Retinal pigment epithelial cell (primary cell): ENCODE measurements around the gene TLX1.

Experiments
- DNase-seq: peaks from one replicate; pipeline ENCODE4 v3.0.0-alpha.2; 2010; ENCODE audit warnings: low read depth
- H3K4me3 ChIP-seq: 2 replicates; pipeline ENCODE4 v1.5.1; 2011; ENCODE audit warnings: mild to moderate bottlenecking, low read length, control low read depth, moderate library complexity
- TF ChIP-seq, protein P1 (sequence below): conservative IDR thresholded peaks from 2 replicates; pipeline ENCODE4 v1.5.1; 2011; ENCODE audit warnings: low read depth, low read length, control low read depth, inconsistent platforms

The TLX1 gene

DNA sequence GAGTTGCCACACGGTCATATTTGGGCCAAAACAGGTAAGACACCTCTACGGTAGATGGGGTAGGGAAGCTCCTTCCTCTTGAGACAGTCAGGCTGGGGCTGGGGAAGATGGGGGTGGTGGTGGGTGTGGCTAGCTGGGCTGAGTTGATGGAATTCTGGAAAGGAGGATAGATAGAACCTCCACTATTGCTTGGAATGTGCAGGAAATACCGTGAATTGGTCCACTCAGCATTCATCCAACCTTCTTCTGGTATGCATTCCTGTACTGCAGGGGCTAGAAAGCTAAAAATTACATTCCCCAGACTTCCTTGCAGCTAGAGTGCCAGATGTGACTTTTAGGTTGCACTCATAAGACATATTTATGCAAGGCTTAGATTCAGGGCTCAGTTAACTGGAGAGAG lies 24.8 kb downstream of the TLX1 start:
- H3K4me3 ChIP-seq: no peak overlapping the region
- TF ChIP-seq, protein P1, sequence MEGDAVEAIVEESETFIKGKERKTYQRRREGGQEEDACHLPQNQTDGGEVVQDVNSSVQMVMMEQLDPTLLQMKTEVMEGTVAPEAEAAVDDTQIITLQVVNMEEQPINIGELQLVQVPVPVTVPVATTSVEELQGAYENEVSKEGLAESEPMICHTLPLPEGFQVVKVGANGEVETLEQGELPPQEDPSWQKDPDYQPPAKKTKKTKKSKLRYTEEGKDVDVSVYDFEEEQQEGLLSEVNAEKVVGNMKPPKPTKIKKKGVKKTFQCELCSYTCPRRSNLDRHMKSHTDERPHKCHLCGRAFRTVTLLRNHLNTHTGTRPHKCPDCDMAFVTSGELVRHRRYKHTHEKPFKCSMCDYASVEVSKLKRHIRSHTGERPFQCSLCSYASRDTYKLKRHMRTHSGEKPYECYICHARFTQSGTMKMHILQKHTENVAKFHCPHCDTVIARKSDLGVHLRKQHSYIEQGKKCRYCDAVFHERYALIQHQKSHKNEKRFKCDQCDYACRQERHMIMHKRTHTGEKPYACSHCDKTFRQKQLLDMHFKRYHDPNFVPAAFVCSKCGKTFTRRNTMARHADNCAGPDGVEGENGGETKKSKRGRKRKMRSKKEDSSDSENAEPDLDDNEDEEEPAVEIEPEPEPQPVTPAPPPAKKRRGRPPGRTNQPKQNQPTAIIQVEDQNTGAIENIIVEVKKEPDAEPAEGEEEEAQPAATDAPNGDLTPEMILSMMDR: no peak
- no peak for DNase-seq

DNA sequence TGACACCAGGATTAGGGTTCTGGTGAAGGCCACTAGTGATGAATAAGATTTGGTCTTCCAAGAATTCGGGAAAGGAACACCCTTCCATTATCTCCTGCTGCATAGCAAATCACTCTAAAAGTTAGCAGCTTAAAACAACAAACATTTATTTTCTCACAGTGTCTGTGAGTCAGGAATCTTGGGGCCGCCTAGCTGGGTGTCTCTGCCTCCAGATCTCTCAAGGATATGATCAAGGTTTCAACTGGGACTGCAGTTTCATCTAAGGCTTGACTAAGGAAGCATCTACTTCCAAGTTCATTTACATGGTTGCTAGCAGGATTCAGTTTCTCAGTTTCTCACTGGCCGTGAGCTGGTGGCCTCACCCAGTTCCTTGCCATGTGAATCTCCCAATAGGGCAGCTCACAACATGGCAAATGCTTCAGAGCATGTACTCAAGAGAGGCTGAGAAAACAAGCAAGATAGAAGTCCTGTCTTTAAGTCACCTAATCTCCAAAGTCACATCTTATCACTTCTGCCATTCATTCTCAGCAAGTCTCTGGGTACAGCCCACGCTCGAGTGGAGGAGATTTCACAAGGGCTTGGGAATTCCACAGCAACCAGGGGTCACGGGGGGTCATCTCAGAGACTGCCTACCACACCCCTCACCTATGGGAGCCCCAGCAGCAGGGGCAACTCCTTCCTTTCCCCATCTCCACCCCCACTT lies 26.8 kb downstream of the TLX1 start:
- TF ChIP-seq, protein P1: no peak
- no peak for DNase-seq
- H3K4me3 ChIP-seq: no peak overlapping the region

DNA sequence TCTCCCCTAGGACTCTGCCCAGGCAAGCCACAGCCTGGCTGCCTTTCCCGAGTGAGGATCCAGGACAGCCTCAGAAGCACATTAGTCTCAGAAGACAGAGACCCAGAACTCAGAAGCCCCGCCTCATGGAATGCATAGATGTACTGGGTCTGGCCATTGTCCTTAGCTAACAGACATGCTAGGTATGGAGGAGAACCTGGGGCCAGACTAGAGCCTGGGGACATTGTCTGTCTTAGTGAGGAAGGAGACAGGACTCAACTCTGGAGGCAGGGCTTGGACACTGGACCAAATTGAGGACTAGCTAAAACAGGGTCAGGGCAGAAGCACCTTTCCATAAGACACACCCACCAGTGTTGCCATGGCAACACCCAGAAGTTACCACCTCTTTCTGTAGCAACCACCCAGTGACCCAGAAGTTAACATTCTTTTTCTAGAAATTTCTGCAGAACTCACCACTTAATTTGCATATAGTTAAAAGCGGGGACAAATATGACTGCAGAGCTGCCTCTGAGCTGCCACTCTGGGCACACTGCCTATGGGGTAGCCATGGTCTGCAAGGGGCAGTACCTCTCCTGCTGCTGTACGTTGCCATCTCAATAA lies 27.5 kb downstream of the TLX1 start:
- DNase-seq: no peak
- TF ChIP-seq, protein P1: no peak
- no peak overlapping the region for H3K4me3 ChIP-seq

DNA sequence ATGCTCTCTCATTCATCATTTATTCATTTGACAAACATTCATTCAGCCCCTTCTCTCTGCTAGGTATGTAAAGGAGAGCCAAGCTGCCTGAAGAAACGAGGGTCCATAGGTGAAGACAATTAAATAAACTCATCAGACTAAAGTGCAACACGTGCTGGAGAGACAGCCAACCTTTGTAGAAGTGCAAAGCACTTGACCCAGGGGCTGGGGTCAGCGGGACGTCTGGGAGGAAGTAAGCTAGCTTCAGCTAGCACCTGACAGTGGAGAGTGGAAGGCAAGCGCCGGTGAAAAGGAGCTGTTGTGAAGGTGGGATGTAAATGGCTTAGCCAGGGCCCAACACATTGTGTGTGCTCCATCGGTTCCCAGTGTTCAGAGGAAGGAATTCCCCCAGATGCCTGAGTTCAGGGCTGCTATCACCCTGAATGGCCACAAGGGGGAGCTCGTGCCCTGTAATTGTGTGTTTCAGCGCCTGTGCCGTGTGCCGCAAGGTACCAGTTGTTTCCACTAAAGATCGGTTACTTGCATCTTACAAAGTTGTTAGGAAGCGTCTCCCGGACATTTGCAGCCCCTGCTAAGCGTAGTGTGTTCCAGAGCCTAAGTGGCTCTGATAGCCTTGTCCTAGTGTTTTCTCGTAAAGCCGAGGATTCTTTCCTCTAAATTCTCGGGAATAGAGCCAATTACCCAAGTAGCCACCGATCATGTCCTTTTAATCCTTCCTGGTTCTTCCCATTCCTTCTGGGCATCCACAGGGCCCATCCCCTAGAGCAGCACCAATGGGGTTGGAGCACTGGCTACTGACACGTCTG lies 30.6 kb downstream of the TLX1 start:
- DNase-seq: peak; percentile 33
- TF ChIP-seq, protein P1: peak; percentile 97
- H3K4me3 ChIP-seq: peak overlapping the region; percentile 54

DNA sequence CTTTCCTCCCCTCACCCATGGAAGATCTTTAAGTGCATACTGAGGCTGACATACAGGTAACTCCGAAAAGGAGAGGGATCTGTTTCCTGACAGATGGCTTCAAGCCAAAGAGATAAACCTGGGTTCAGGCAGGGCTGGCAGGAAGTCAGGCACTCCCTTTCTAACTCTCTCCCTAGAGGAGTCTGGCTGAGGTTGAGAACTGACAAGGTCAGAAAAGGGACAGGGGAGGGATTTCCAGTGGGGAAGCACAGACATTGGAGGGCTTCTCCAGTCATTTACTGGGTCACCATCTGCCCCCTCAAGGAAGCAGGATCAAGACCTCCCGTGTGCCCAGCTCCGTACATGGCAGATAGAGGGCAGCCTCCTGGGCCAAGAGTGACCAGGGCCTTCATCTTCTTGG lies 31.6 kb downstream of the TLX1 start:
- DNase-seq: no peak
- no peak overlapping the region for H3K4me3 ChIP-seq
- TF ChIP-seq, protein P1: no peak

DNA sequence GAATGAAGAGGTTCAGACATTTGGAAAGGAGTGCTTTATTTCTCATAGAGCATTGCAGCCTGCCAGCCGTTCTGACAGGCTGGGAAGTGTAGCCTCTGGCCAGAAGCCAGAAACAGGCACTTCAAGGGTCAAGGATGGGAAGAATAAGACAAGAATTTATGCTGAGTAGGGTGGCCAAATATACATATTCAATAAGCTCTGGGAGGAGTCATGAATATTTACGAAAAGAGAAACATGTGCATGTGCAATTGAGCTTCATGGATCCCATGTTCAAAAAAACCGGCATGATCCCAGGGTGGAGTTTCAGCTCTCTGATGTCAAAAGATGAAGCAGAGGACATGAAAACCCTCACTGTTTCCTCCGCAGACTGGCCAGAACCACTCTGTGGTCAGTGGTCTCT lies 32.9 kb downstream of the TLX1 start:
- TF ChIP-seq, protein P1: no peak
- no peak overlapping the region for H3K4me3 ChIP-seq
- DNase-seq: no peak

DNA sequence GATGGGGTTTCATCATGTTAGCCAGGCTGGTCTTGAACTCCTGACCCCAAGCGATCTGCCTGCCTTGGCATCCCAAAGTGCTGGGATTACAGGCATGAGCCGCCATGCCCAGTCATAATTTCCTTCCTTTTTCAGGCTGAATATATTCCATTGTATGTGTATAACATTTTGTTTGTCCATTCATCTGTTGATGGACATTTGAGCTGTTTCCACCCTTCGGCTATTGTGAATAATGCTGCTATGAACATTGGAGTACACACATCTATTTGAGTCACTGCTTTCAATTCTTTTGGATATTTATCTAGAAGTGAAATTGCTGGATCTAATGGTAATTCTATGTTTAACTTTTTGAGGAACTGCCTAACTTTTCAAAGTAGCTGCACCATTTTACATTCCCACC lies 34.6 kb downstream of the TLX1 start:
- no peak overlapping the region for H3K4me3 ChIP-seq
- TF ChIP-seq, protein P1: no peak
- DNase-seq: no peak
